Endothelial cell of umbilical vein (primary cell): ENCODE results near the gene RNF157. TPM values are rescaled to one million over a fixed set of nuclear protein-coding genes. Genes with fewer than 3 reads are reported as not detected.

Experiments used
- BruUV-seq: library from RNA; stranded (reverse); fragments of 400-500 nt; replicated peaks from 2 replicates; lab custom pipeline; 2021; lab: Mats Ljungman, UMichigan
- CTCF ChIA-PET: fragments of 300-600, 350-600 bp; sonication (Branson Sonifier 250); formaldehyde crosslinking; loops from one replicate; lab custom pipeline; 2021; ENCODE audit warnings: antibody characterized with exemption, inconsistent platforms; lab: Charles Lee
- POLR2A ChIA-PET: fragments of 300-600, 350-600 bp; sonication (Branson Sonifier 250); formaldehyde crosslinking; loops from one replicate; lab custom pipeline; 2021; ENCODE audit warnings: antibody characterized with exemption, inconsistent platforms; lab: Charles Lee
- DNase-seq: peaks from one replicate; pipeline ENCODE4 v3.0.0-alpha.2; 2011; ENCODE audit warnings: low read depth, low spot score
- FAIRE-seq: peaks from 2 replicates; lab custom pipeline; 2011; peaks lifted over from hg19 to GRCh38; lab: Jason Lieb, UNC
- H2AFZ ChIP-seq: 2 replicates; pipeline ENCODE4 v1.6.0; 2012; ENCODE audit warnings: low read depth, low read length, control low read depth, inconsistent platforms
- H3K27ac ChIP-seq: 2 replicates; pipeline ENCODE4 v1.5.1; 2011; ENCODE audit warnings: low read depth, mild to moderate bottlenecking, control low read depth, low read length, moderate library complexity; ENCODE audit not compliant: insufficient read depth
- H3K27me3 ChIP-seq, 2 experiments: 2 replicates each; pipeline versions ENCODE4 v1.6.0 to v1.6.1; 2011; ENCODE audit warnings: low read length in 2 of 2, mixed read lengths in 1 of 2; ENCODE audit not compliant: control insufficient read depth in 2 of 2, insufficient read depth in 2 of 2
- H3K36me3 ChIP-seq, 2 experiments: 2 replicates in 1 of 2; 3 replicates in 1 of 2; pipeline ENCODE4 v1.5.1; 2011; ENCODE audit warnings: low read length in 2 of 2, mild to moderate bottlenecking in 1 of 2, moderate library complexity in 1 of 2; ENCODE audit not compliant: control insufficient read depth in 2 of 2, insufficient read depth in 2 of 2; ENCODE audit errors: extremely low read depth in 1 of 2
- H3K4me1 ChIP-seq: 3 replicates; pipeline ENCODE4 v1.5.1; 2011; ENCODE audit warnings: mild to moderate bottlenecking, low read length; ENCODE audit not compliant: control insufficient read depth, insufficient read depth; ENCODE audit errors: extremely low read depth
- H3K4me2 ChIP-seq: 2 replicates; pipeline ENCODE4 v1.6.1; 2011; ENCODE audit warnings: low read length, control low read depth, mixed read lengths; ENCODE audit not compliant: insufficient read depth
- H3K4me3 ChIP-seq, 3 experiments: fragments of 200-600 bp in 1 of 3; sonication (generic), shearing (Covaris generic) in 1 of 3; replicated peaks in 1 of 3; 2 replicates each; pipeline ENCODE4 v1.5.1; 2011 to 2016; ENCODE audit warnings: control low read depth in 3 of 3, low read length in 3 of 3, mild to moderate bottlenecking in 2 of 3, inconsistent platforms in 1 of 3, low read depth in 1 of 3, moderate library complexity in 1 of 3; ENCODE audit not compliant: insufficient read depth in 1 of 3
- H3K79me2 ChIP-seq: 2 replicates; pipeline ENCODE4 v1.6.0; 2012; ENCODE audit warnings: low read length, inconsistent platforms; ENCODE audit not compliant: control insufficient read depth, insufficient read depth
- H3K9ac ChIP-seq: replicated peaks from 2 replicates; pipeline ENCODE3; 2011; ENCODE audit warnings: low read length, control low read depth; ENCODE audit not compliant: insufficient read depth; ENCODE audit errors: extremely low read depth
- H3K9me1 ChIP-seq: replicated peaks from 3 replicates; pipeline ENCODE4 v1.6.0; 2011; ENCODE audit warnings: mild to moderate bottlenecking, low read length; ENCODE audit not compliant: control insufficient read depth, insufficient read depth; ENCODE audit errors: extremely low read depth
- H3K9me3 ChIP-seq: replicated peaks from 2 replicates; pipeline ENCODE4 v1.5.1; 2012; ENCODE audit warnings: low read length, inconsistent platforms; ENCODE audit not compliant: control insufficient read depth, insufficient read depth
- H4K20me1 ChIP-seq: replicated peaks from 2 replicates; pipeline ENCODE3; 2011; ENCODE audit warnings: mild to moderate bottlenecking, low read length; ENCODE audit not compliant: control insufficient read depth, insufficient read depth; ENCODE audit errors: extremely low read depth
- EZH2 ChIP-seq: IDR thresholded peaks from 2 replicates; pipeline ENCODE4 v1.6.1; 2012; ENCODE audit warnings: borderline replicate concordance, low read depth, mild to moderate bottlenecking, moderate library complexity, low read length, inconsistent platforms; ENCODE audit not compliant: severe bottlenecking
- FOS ChIP-seq: IDR thresholded peaks from 2 replicates; pipeline ENCODE4 v1.6.1; 2011; ENCODE audit warnings: mild to moderate bottlenecking, low read length, moderate library complexity, borderline replicate concordance; ENCODE audit not compliant: insufficient read depth
- GATA2 ChIP-seq: IDR thresholded peaks from 2 replicates; pipeline ENCODE4 v1.7.0; 2011; ENCODE audit warnings: low read depth, mild to moderate bottlenecking, moderate library complexity, mixed read lengths, low read length; ENCODE audit not compliant: insufficient read length, insufficient read depth
- JUN ChIP-seq: IDR thresholded peaks from 2 replicates; pipeline ENCODE4 v1.6.1; 2011; ENCODE audit warnings: borderline replicate concordance, low read depth; ENCODE audit not compliant: insufficient read length, insufficient read depth
- MYC ChIP-seq: IDR thresholded peaks from one replicate; pipeline ENCODE4 v1.6.1; 2011; ENCODE audit warnings: mild to moderate bottlenecking, low read depth, low read length
- POLR2A ChIP-seq: IDR thresholded peaks from 2 replicates; pipeline ENCODE4 v1.6.1; 2012; ENCODE audit warnings: low read depth, mild to moderate bottlenecking, control low read depth, low read length
- POLR2AphosphoS5 ChIP-seq: IDR thresholded peaks from 2 replicates; pipeline ENCODE4 v1.6.1; 2012; ENCODE audit warnings: low read depth, mild to moderate bottlenecking, control low read depth, low read length, moderate library complexity; ENCODE audit not compliant: insufficient read depth
- dilution Hi-C: fragments of 300-500 bp; cut with MboI; formaldehyde crosslinking; loops from one replicate; pipeline ENCODE4 v1.15.0; 2019; ENCODE audit warnings: low sequenced_read_pairs; ENCODE audit not compliant: extremely low pct_ligation_motif_present
- intact Hi-C: fragments of 100-400 bp; cut with micrococcal nuclease; formaldehyde crosslinking; loops from one replicate; pipeline ENCODE4 v1.10.0; 2022
- polyA plus RNA-seq, 4 experiments: library from polyadenylated mRNA; depleted of rRNA in 3 of 4; stranded (reverse) in 3 of 4; unstranded in 1 of 4; fragments of >200 nt; gene quantifications; 2 replicates each; pipeline versions ENCODE4 v1.2.1 to v1.2.3, GENCODE V29; 2011 to 2012; ENCODE audit warnings: missing spikeins in 1 of 4
- total RNA-seq: library from RNA; stranded (reverse); gene quantifications from 2 replicates; pipeline ENCODE4 v1.2.3, GENCODE V29; 2021
- TF ChIP-seq, protein P1 (sequence below), 2 donors: IDR thresholded peaks; 1 replicate in 1 of 2; 2 replicates in 1 of 2; pipeline ENCODE4 v1.5.1; 2011; ENCODE audit warnings: low read length in 2 of 2, mild to moderate bottlenecking in 2 of 2, moderate library complexity in 2 of 2, control low read depth in 1 of 2, inconsistent platforms in 1 of 2, low read depth in 1 of 2; ENCODE audit not compliant: insufficient read depth in 1 of 2; ENCODE audit errors: extremely low read depth in 1 of 2
- TF ChIP-seq, protein P2 (sequence below): IDR thresholded peaks from 2 replicates; pipeline ENCODE4 v1.6.1; 2011; ENCODE audit not compliant: insufficient read depth, insufficient read length

The RNF157 gene
- total and polyA plus RNA-seq, 2 donors (not counting 3 experiments of a cell fraction or from before 2014, with no cell fraction given), result 0.07 to 0.86 TPM

DNA sequence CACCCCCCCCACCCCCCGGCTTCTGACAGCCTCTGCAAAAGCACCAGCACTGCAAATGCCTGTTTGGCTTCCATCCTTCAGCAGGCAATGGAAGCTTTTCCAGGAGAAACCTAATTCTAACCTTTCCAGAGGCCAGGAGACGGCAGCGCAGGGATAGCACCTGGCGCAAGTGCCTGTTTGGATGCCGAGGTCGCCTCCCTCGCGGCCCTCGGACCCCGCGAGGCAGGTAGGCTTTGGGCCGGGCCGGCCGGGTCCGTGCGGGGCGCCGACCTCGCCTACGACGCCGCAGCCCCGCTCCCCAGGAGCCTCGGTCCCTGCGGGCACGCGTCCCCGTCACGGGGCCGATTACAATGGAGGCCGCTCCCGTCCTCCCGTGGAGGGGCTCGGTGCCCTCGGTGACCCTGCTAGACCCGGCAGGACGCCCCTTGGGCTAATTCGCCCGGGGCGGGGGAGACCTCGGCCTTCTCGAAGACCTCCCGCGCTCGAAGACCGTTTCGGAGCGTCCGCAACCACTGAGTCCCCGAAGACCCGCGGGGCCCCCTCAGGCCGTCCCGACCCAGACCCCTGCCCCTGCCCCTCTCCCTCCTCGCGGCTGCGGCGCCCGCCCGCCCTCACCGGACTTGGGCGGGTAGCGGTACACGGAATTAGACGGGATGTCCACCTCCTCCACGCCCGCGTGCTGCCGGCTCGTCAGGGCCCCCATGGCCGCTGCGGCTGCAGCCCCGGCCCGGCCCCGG, 587 bp downstream of the RNF157 start:
- peak overlapping the region; percentile 38 for H3K4me2 ChIP-seq
- CTCF ChIA-PET, result interaction anchor here (1.5 to 2.6 kb wide), 3 partner anchors 15 to 40 kb away, joined by 3 to 16 read pairs (median 15); no protein-coding TSS in a partner anchor

DNA sequence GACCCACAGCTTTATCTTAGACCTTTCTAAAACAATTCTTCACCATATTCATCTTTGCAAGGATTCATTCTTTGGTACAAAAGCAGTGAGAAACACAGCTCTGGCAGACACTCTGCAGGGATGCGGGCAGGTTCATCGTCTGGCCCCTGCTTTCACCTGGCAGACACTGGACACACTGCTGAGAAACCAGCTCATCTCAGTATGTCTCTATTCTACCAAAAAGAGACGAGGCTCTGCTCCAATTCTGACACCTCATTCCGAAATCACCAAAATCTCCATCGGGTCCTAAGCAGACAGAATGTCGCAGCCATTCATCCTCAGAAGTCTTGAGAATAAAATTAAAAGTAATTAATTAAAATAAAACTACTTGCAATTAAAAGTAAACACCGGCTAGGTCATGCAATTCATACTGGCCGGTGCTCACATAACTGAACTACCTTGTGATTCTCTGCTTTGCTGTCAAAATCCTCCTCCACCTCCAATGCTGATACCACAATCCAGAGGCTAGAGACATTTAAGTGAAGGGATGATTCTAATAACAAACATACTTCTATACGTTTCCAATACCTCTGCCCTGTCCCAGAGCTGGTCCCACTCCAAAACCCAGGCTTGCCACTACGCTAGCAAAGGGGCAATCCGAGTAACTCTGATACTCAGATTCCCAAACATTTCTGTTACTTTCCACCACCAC, 1.3 kb downstream of the RNF157 start:
- FAIRE-seq, result no peak
- no peaks in the 10 kb centered on the region for H3K9me1 ChIP-seq
- no peaks in the 10 kb centered on the region for H3K36me3 ChIP-seq
- dilution Hi-C loops, result no loop called here
- H3K27ac ChIP-seq, result no peak overlapping the region
- TF ChIP-seq, protein P1, sequence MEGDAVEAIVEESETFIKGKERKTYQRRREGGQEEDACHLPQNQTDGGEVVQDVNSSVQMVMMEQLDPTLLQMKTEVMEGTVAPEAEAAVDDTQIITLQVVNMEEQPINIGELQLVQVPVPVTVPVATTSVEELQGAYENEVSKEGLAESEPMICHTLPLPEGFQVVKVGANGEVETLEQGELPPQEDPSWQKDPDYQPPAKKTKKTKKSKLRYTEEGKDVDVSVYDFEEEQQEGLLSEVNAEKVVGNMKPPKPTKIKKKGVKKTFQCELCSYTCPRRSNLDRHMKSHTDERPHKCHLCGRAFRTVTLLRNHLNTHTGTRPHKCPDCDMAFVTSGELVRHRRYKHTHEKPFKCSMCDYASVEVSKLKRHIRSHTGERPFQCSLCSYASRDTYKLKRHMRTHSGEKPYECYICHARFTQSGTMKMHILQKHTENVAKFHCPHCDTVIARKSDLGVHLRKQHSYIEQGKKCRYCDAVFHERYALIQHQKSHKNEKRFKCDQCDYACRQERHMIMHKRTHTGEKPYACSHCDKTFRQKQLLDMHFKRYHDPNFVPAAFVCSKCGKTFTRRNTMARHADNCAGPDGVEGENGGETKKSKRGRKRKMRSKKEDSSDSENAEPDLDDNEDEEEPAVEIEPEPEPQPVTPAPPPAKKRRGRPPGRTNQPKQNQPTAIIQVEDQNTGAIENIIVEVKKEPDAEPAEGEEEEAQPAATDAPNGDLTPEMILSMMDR (IDR thresholded peaks at IDR 0.05; ENCODE audit: extremely low read depth in 1 of 2, insufficient read depth in 1 of 2, low read depth in 1 of 2, low read length in 2 of 2), result no peak
- TF ChIP-seq EZH2 (no peak), POLR2A (no peak), FOS (no peak), MYC (no peak), GATA2 (no peak), JUN (no peak), POLR2AphosphoS5 (no peak)
- TF ChIP-seq, protein P2, sequence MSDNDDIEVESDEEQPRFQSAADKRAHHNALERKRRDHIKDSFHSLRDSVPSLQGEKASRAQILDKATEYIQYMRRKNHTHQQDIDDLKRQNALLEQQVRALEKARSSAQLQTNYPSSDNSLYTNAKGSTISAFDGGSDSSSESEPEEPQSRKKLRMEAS, result no peak
- H3K9ac ChIP-seq, result no peak overlapping the region
- ChIA-PET CTCF (interaction anchor here (0.8 to 2.3 kb wide), 6 partner anchors 9 to 57 kb away, joined by 3 to 15 read pairs (median 3); no protein-coding TSS in a partner anchor), POLR2A (no interaction called here)
- BruUV-seq, result no TSS peak
- no peaks in the 10 kb centered on the region for H3K79me2 ChIP-seq
- H3K9me3 ChIP-seq, result no peaks in the 10 kb centered on the region
- no peak for DNase-seq
- H3K4me1 ChIP-seq, result peaks cover 7% of the 10 kb centered on the region
- H3K4me2 ChIP-seq, result no peak overlapping the region
- intact Hi-C loops, result no loop called here
- no peaks in the 10 kb centered on the region for H4K20me1 ChIP-seq
- no peak overlapping the region for H2AFZ ChIP-seq
- H3K4me3 ChIP-seq, result no peak overlapping the region
- H3K27me3 ChIP-seq, result peaks cover 43 to 55% of the 10 kb centered on the region in 2 experiments

More for the DNA sequence above, 587 bp downstream of the RNF157 start:
- H3K27ac ChIP-seq, result no peak overlapping the region
- FAIRE-seq (no peak), DNase-seq (no peak)
- no peaks in the 10 kb centered on the region for H3K9me3 ChIP-seq
- H3K4me3 ChIP-seq, result peak overlapping the region in 1 of 3 experiments; percentile 14
- no peak overlapping the region for H3K9ac ChIP-seq
- H3K79me2 ChIP-seq, result no peaks in the 10 kb centered on the region
- no peaks in the 10 kb centered on the region for H4K20me1 ChIP-seq
- TF ChIP-seq GATA2 (no peak), MYC (no peak), JUN (no peak), POLR2A (no peak), EZH2 (peak; percentile 100)
- POLR2A ChIA-PET, result no interaction called here
- no peaks in the 10 kb centered on the region for H3K9me1 ChIP-seq
- peaks cover 46 to 53% of the 10 kb centered on the region in 2 experiments for H3K27me3 ChIP-seq
- H3K4me1 ChIP-seq, result peaks cover 7% of the 10 kb centered on the region
- intact Hi-C loops (loop anchor here (2.0 kb wide), 1 partner anchor 25 kb away; the partner anchor contains the start of gene UBALD2), dilution Hi-C loops (no loop called here)
- H2AFZ ChIP-seq, result peak overlapping the region; percentile 56
- BruUV-seq, result no TSS peak
- H3K36me3 ChIP-seq, result no peaks in the 10 kb centered on the region
